ENCODE data around the gene CCDC150.
"Not testable (repeated sequence)": the region's sequence is repeated elsewhere in the genome, so short reads cannot be mapped to it uniquely, and the experiment has no call there.

The CCDC150 gene
- 1.3 reads per million for total RNA-seq

DNA sequence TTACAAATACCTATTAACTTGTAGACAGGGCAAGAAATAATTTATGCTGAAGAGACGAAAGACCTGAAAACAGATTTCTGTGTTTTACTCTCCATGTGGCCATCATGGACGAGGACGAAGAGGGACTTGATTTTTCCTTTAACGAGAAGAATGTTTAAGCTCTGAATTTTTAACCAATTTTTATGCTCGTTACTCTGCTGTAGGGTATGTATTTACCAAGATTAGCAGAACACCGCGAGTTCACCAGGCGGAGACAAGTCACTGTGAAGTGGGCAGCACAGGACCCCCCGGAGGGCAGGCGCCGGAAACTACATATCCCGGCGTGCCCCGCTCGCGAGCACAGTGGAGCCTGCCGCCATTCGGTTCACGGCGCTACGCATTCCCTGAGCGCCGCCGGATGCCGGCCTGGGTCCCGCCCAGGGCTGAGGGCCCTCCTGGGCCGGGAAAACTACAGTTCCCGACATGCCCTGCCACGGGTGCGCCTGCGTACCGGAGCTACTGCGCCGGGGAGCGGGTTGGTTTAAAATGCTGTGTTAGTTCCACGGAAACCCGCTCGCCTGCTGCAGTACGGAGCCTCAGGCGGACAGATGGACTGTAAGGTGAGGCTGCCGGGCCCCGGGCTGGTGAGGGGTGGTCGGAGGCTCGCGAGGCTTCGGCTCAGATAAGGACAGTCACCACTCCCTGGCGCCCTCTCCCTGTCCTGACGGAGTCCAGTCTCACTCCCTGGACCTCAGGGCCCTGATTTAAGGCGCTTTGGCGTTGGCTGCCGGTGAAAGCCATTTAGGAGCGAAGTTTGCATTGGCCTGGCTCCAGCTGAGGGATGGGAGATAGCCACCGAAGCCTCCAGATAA is at the start of gene CCDC150:
Gene CCDC150 (plus strand): TSS at position 536 of the 851 bp plus-strand sequence. CDS start 52 bp downstream, at position 588.
- peak; percentile 90 for DNase-seq

DNA sequence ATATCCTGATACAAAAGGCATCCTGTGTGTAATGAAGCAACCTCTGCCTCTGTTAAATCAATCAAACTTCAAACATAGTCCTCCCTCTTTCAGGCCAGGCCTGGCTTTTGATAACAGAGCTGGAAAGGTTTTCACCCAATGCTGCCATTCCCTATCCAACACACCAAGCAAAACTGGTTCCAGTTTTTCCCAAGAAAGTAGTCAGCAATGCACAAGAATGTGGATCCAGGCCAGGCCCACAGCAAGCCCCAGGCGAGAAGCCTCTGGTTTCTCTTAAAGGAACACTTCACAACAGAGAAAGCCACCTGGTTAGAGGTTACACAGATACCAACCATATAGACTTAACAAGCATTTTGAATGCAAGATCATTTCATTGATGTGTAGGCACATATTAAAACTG is 49.2 kb upstream of the CCDC150 start:
- DNase-seq: no peak

DNA sequence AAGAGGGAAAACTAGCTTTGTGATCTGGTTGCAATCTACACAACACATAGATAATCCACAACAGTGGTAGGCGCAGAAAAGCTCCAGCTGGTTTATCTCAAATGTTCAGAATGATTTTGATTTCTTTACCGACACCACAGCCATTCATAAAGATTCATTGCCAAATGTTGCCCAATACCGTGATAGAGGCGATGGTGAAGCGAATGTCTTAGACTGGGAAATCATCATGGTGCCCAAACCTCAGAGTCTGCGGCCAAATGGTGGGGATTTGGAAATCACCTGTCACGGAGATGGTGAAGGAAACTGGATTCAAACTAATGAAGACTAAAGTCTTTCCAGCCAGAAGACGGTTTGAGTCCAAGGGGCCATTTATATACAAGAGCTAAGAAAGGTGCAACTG is 48.5 kb upstream of the CCDC150 start:
- no peak for DNase-seq

DNA sequence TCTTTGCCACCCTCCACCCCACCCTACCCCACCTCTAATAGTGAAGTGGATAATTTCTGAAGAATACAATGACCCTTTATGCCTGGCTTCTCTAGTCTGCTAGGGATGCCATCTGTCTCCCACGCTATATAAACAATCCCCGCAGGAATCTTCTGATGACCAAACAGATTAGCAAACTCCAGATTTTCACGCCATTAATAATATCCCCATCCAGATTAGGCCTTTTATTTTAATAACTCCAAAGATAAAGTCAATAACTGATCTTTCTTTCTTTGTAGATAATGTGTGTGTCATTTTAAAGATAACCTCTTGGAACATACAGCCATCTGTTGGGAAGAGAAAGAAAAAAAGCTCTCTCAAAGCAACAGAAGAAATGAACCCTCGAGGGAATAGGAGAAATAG is 47.9 kb upstream of the CCDC150 start:
- no peak for DNase-seq

DNA sequence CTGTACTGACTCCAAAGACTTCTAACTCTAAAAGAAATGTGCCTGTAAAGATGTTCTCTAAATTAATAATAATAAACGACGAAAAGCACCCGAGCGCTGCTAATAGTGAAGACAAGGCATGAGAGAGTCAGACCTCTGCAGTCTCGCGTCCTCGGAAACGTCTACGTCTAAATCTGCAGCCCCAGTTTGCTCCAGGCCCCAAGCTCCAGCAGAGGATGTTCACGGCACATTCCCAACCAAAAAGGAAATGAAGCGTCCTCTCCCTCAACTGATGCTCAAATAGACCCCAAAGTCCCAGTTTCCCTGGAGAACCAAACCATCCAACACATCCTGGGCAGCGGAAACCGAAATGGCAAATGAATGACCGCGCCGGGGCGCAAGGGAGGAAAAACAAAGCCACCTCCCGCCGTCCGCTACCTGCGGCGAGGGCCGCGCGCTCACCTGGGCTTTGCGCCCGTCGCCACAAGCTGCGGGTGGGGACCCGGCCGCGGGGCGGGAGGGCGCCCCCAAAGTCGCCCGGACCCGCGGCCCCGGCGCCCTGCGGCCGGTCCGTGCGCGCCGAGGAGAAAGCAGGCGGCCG is 47.1 kb upstream of the CCDC150 start:
- no peak for DNase-seq

DNA sequence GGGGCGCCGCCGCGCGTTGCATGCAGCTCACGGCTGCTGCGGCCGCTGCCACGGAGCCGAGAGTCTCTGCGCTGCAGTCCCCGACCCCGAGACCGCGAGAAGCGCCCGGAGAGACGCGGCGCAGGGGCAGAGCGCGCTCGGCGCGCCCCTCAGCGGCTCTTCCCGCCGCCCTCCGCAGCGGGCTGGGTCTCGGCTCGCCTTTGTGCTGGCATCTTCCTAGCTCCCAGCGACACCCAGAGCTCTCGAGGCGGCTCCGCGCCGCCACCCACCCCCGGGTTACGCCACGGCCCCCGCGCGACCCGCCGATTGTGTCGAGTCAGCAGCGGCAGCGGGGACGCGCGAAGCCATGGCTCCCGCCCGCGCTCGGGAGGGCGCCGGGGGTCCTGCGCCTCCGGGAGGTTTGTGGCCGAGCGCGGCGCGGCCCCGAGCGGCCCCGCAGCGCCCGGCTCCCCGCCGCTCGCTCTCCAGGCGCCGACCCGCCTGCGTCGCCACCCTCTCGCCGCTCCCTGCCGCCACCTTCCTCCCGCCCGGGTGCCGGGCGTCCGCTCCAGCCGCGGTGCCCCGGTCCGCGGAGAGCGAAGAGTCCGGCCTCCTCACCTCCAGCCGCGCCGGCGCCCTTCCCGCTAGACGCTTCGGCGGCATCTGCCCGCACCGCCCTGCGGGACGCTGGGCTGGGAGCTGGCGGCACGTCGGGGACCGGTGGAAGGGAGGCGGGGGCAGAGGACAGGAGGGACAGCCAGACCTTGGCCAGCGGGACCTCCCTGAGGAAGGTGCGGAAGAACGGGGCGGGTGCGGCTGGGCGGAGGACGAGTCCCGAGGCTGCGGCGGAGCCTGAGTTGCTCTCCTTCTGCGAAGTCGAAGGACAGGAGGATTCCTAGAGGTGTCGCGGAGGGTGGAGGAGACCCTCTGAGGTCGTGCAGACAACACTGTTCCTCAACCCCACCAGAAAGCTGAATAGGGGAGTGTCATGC is 46.3 kb upstream of the CCDC150 start, which contains the start of gene HECW2:
Gene HECW2 (minus strand): TSS at position 644 of the 971 bp plus-strand sequence.
- DNase-seq: no peak

DNA sequence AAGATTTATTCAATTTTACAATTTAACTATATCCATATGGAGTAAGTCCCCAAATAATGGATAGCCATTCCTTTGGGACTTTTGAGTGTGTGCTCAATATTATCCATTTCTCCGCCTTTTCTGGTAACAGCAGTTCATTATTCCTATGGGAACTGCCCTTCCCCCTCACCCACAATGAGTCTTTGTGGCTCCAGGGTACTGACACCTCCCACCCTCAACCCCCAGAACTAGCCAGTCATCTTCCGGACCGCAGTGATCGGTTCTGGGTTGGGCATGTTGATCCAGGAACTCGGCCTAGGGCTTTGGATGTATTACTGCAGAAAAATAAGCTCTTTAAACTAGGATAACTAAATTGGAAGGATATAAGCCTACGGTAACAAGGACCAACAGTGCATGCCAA is 45.4 kb upstream of the CCDC150 start:
- DNase-seq: no peak

DNA sequence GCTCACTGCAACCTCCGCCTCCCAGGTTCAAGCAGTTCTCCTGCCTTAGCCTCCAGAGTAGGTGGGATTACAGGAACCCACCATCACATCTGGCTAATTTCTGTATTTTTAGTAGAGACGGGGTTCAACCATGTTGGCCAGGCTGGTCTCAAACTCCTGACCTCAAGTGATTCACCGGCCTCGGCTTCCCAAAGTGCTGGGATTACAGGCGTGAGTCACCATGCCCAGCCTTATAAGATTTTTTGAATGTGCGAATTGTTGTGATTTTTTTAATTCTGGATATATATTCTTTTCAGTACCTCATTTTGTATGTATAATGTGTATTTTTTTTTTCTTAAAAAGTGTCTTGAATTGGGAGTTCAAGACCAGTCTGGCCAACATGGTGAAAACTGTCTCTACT is 42.0 kb upstream of the CCDC150 start:
- no peak for DNase-seq

DNA sequence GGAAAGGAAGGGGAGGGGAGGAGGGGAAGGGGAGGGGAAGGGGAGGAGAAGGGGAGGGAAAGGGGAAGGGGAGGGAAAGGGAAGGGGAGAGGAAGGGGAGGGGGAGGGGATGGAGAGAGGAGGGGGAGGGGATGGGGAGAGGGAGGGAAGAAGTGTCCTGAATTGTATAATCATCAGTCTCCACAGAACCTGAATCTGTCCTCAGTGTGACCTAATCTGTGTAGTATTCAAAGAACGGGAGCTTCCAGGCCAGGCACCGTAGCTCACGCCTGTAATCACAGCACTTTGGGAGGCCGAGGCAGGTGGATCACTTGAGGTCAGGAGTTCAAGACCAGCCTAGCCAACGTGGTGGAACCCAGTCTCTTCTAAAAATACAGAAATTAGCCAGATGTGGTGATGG is 41.1 kb upstream of the CCDC150 start:
- DNase-seq: no peak

DNA sequence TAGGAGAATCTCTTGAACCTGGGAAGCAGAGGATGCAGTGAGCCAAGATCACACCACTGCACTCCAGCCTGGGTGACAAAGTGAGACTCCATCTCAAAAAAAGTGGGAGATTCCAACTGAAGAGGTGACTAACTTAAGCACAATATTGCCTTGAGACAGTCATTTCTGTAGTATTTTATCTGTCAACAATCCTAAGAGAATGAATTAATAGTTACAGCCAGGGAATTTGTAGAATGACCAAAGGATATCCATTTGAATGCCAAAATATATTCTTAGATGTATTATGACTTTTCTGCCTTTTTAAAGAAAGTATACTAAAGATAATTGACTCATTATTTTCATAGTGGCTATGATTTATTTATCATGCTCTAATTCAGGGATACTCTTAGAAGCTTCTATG is 40.7 kb upstream of the CCDC150 start:
- no peak for DNase-seq

DNA sequence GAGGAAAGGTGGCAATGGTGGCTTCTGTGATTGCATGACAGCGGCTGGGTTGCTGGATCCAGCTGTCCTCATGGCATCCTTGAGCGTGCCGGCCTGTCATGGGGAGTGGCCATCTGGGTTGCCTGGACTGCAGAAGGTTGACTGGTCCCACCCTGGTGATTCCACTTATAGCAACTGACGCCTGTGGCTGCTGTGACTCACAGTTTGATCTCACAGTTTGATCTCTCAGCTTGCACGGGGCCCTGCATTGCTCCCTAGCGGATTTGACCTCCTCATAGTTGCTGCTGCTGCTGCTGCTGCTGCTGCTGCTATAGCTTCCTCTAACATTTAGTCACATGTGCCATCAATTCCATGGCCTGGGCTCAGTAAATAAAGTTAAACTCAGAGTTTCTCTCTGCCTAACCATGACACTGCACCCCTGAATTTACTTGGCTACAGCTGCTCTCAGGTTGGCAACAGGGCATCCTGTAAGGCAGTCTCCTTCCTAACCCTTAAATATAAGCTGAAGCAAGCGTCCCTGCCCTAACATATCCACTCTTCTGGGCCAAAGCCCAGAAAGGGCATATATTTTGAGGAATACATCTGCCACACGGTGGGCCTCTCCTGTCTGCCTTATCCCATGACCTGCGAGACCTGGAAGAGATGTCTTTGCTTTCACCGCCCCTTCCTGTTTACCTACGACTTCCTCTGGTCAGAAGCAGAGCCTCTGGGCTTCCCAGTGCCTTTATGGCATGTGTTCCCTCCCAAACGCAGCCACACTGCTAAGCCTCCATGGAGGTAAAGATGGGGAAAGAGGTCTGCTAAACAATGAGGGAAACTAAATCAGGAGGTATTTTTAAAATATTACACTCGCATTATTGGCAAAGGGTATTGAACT is 37.8 kb upstream of the CCDC150 start:
- DNase-seq: no peak

DNA sequence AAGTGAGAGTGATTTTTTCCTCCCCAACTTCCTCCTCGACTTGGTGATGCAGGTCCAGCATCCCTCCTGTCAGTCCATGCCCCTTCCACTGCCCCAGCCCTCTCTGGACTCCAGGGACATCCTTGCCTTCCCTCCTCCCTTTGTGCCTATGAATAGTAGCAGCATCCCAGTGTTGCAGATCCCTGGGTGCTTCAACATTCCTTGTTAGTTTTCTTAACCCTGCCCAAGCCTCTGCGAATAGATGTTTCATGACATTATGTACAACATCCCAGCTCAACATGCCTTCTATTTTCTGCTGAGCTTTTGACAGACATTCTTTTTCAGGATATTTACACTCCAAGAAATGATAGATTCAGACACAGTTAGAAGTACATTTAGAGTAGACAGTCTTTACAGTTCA is 35.3 kb upstream of the CCDC150 start:
- no peak for DNase-seq

DNA sequence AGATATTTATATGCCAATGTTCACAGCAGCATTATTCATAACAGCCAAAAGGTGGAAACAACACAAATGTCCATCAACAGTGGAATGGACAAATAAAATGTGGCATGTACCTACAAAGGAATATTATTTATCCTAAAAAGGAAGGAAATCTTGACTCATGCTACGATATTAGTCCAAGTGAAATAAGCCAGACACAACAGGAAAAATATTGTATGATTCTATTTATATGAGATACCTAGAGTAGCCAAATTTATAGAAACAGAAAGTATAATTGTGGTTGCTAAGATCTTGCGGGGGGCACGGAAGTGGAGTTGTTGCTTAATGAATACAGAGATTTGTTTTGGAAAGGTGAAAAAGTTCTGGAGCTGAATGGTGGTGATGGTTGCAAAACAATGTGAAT is 33.0 kb upstream of the CCDC150 start:
- no peak for DNase-seq

DNA sequence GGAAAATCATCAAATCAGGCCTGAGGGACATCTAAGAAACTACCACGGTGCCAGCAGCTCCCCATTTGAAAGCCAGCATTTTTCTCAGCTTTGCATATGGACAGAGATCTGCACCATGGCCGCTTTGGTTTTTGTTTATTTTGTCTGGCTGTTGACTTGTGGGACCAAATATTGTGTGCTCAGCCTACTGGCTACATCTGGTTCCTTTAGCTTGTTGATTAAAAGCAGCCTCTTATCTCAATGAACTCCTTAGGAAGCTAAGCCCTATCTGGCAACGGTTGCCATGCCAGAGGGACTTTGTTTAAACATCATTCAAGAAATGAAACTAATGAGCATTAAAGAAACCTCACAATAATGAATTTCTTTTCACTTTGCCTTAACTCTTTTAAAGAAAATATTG is 32.4 kb upstream of the CCDC150 start:
- DNase-seq: no peak

DNA sequence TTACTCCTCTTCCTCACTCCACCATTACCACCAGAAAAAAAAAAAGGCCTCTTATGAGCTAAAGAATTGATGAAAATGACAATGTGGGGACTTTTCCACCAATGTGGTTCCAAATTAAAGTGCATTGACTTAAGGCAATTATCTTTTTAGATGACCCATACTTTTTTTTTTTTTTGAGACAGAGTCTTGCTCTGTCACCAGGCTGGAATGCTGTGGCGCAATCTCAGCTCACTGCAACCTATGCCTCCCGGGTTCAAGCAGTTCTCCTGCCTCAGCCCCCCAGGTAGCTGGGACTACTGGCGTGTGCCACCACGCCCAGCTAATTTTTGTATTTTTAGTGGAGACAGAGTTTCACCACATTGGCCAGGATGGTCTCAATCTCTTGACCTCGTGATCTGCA is 31.6 kb upstream of the CCDC150 start:
- DNase-seq: not testable (repeated sequence)

DNA sequence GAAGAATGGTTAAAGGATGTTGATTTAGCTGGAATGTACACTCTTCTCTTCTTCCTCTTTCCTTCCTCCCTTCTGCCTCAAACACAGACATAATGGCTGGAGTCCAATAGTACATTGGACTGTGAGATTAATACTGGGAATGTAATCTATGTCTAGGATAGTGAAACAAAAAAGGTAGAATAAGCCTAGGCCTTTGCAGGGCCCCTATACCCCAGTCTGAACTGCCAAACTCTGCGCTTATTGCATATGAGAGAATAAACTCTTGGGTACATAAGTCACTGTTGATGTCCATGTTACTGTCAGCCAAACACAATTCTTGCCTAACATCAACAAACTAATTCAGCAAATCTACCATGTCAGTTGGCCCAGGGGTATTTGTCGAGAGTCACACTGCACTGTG is 29.7 kb upstream of the CCDC150 start:
- DNase-seq: no peak

DNA sequence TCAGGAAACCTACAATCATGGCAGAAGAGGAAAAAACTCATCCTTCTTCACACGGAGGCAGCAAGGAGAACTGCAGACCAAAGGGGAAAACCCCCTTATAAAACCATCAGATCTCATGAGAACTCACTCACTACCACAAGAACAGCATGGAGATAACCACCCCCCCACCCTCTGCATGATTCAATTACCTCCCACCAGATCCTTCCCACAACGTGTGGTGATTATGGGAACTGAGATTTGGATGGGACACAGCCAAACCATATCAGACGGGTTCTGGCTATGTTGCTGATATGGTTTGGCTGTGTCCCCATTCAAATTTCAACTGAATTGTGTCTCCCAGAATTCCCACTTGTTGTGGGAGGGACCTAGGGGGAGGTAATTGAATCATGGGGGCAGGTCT is 28.7 kb upstream of the CCDC150 start:
- DNase-seq: no peak

DNA sequence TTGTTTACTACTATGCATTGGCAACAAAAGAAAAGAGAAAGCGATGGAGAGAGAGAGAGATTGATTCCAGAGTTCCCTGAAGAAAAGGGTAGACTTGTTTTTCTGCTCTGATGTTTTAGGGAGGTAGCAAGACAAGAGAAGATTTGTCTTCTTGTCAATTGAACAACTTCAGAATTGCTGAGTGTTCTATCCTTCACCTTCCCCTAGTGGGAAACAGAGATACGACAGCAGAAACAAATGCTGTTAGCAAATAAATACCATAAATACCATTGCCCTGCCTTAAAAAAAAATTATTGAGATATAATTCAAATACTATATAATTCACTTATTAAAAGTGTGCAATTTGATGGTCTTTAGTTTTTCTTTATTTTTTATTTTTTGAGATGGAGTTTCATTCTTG is 26.2 kb upstream of the CCDC150 start:
- DNase-seq: no peak

DNA sequence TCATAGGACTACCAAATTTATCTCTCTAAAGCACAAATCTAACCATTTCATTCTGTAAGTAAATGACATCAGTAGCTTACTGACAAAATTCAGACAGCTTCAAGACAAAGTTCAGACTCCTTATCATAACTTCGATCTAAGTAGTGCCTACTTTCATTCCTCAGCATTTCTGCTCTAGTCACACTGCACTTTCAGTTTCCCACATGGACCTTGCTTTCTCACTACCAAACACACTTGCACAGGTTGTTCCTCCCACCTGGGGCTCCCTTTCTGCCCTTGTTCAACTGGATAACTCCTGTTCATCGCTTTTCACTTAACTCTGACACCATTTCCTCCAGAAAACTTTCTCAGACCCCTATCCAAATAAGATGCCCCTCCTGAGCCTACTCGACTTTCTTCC is 22.1 kb upstream of the CCDC150 start:
- no peak for DNase-seq

DNA sequence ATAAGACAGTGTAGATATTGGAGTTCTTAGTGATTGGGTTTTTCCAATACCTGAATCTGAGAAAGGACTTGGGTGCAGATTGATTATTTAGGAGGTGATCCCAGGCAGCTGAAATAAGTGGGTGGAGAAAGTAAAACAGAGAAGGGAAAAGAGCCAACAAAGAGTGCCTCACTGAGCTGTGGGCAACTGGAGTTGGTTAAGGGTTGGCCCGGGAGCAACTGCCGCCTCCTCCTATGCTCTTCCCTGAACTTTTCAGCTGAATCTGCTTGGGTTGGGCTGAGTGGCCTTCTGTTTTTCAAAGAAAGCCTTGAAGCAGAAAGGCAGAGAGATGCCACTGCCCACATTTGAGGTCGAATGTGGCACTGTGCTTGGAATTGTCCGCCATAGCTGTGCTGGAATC is 20.9 kb upstream of the CCDC150 start:
- DNase-seq: no peak

DNA sequence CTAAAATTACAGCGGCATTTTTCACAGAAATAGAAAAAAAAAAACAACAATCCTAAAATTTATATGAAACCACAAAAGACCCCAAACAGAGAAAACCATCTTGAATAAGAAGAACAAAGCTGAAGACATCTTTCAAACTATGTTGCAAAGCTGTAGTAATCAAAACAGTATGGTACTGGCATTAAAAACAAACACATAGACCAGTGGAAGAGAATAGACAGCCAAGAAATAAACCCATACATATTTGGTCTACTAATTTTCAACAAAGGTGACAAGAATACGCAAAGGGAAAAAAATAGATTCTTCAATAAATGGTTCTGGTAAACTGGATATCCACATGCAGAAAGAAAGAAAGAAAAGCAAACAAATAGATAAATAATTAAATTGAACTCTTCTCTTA is 9.0 kb upstream of the CCDC150 start:
- no peak for DNase-seq

DNA sequence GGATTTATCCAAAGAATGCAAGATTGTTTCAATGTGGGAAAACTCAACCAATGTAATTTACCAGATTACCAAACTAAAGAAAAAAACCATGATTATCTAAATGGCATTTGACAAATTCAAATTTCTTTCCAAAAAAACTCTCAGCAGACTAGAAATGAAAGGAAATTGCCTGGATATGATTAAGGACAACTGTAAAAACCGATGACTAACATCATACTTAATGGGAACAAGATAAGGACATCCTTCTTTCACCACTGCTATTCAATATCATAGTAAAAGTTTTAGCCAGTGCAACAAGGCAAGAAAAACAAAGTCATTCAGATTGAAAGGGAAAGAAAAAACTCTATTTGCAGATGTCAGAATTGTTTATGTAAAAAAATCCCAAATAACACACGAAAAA is 4.4 kb upstream of the CCDC150 start:
- no peak for DNase-seq
